Renal cortical epithelial cell (primary cell): Measurements from ENCODE around the gene NECTIN1. TPM values are rescaled to one million over a fixed set of nuclear protein-coding genes. Genes with fewer than 3 reads are reported as not detected.

Experiments used
- DNase-seq: peaks from one replicate; pipeline ENCODE4 v3.0.0-alpha.2; 2011; ENCODE audit warnings: low read depth
- total RNA-seq: library from RNA; depleted of rRNA; stranded (reverse); fragments of >200 nt; gene quantifications from 2 replicates; pipeline ENCODE4 v1.2.3, GENCODE V29; 2014

Gene NECTIN1
- total RNA-seq, 1 donor from 2014 or later = 4.7 TPM

DNA sequence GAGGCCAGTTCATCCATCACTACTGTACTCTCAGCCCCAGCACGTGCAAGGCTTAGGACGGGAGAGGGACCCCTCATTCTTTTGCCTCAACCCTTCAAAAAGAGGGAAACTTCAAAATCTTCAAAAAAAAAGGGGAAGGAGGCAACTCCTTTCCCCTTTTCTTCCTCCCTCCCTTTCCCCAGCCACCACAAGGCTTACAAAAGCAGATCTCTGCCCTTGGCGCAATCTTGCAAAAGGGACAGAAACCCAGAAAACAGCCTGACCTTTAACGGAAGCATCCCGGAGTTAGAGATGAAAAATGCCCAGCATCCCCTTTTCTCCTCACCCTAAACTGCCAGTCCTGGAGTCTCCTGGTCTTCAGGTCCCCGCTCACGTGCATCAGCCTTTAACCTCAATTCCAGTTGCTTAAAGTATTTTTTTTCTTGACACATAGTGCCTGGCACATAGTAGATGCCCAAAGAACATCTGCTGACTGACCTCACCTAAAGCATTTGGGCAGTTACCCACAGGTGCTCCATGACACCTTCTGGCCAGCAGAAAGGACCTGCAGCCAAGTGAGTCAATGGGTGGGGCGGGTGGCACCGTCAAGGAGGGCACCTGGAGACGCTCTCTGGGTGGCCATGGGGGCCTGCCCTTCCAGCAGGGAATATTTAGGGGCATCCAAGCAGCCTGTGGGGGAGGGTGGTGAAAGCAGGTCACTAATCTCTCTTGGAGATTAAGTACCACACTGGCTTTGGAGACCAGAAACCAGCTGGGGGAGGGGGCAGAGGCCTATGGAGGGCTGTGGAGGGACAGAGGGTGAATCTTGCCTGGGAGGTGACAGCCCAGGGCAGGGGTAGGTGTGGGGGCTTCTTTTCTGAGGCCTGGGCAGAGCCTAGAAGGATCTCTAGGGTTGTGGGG, 16.3 kb downstream of the NECTIN1 start:
- DNase-seq = no peak

DNA sequence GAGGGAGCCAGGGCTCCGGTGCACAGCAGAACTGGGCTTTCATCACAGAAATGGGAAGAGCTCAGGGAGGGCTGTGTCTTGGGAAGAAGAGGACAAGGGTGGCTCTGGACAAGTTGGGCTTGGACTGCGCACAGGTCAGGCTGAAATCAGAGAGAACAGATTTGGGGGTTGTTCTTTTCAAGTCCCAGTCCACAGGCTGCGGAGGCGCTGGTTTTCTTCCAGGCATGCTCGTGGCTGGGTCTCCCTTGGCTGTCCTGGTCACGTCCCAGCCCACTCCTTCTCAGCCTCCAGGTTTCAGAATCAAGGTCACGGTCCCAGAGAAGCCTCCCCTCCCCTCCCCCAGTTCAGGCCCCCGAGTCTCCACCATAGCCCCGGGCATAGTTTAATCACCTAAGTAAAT, 17.0 kb downstream of the NECTIN1 start:
- DNase-seq = no peak

DNA sequence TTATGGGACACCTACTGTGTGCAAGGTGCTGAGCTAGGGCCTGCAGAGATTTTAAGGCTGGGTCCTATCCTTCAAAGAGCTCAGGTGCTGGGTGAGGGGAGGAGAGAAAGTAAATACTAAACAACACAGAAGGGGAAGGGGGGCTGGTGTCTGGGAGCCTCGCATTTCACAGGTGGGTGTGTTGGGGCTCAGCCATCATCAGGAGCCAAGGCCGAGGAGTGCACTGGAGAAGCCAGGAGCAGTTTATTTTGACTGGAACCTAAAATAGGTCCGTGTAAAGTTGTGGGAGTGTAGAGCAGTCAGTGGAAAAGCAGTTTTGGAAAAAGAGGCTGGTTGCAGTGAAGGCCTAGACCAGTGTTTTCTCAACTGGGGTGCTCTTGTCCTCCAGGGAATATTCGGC, 17.5 kb downstream of the NECTIN1 start:
- no peak for DNase-seq

DNA sequence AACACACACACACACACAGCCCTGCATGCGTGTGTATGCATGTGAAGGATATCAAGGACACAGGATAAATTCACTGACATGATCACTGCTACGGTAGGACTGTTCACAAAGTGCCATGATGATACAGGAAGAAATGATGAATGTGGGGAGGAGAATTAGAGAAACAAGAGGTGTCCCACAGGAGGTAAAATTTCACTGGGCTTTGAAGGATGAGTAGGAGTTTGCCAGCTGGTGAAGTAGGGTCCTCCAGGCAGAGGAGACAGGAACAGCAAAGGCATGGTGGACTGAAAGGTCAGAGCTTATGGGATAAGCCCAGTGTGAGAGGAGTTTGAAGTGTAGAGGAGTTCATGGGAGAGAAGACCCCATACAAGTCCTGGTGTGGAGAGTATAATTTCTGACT, 18.6 kb downstream of the NECTIN1 start:
- no peak for DNase-seq

DNA sequence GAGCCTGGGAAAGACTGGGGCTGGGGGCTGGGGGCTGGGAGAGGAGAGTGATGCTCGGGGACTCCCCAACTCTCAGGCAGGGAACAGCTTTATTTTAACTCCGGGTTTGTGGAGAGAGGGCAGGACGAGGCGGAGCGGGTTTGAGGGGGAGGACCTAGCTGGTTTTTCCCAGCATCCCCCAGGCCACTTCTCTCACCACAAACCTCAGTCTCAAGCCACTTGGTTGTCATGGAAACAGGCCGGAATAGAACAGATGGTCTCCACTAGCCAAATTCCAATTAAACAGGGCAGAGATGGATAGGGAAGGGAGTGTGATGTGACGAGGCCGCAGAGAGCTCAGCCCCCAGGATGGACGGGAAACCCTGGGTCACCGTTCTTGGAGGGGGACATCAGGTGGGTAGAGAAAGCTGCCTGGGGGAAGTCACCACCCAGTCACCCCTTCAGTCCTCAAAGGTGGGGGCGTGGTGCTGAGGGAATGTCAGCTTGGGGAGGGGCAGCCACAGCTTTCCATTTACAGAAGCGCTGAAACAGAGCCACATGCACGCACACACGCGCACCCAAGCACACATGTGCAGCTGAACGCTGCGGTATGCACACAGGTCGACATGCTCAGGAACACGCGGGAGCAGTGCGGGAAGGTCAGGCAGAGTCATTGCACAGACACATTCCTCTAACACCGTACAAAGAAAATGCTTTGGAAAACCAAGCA, 19.2 kb downstream of the NECTIN1 start:
- DNase-seq = peak; percentile 11

DNA sequence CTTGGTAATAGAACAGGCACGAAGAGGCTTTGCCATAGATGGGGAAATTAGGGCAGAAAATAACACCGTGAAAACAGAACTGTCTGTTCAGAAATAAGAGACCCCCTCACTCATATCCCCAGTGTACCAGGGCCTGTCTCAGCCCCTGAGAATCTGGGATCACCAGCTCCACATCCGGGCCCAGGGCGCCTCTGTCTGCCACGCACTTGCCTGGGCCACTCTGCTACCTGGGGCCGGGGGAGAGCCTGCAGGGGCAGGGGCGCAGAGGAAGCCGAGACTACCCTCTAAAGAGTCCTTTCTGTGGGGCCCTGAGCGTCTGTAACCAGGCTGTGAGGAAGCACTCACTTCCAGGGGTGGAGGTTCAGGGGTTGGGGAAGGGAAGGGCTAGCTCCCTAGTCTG, 19.8 kb downstream of the NECTIN1 start:
- no peak for DNase-seq

DNA sequence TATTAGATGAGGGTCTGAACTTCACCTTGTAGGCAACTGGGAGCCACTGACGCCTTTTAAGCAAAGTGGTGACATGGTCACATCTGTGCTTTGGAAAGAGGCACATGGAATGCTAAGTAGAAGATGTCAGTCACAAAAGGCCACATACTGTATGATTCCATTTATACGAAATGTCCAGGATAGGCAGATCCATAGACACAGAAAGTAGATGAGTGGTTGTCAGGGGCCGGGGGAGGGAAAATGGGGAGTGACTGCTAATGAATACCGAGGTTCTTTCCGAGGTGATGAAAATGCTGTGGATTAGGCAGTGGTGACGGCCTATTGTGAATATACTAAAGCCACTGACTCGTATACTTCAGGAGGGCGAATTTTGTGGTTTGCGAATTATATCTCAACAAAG, 20.6 kb downstream of the NECTIN1 start:
- no peak for DNase-seq

DNA sequence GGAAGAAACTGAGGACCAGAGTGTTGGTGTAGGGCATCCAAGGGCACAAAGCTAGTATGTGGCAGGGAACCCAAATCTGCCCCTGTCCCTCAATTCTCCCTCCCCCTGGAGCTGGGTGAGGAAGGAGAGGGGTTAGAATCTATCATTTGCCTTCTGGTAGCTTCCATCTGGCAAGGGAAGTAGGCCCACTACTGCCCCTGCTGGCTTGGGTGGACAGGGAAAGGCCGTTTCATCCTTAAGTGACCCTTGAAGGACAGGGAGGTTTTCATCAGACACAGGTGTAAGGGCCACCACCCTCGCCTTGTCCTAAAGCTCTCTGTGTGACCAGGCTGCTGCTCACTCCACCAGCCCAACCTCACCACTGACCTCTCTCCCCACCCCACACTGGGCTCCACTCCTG, 22.1 kb downstream of the NECTIN1 start:
- DNase-seq = no peak

DNA sequence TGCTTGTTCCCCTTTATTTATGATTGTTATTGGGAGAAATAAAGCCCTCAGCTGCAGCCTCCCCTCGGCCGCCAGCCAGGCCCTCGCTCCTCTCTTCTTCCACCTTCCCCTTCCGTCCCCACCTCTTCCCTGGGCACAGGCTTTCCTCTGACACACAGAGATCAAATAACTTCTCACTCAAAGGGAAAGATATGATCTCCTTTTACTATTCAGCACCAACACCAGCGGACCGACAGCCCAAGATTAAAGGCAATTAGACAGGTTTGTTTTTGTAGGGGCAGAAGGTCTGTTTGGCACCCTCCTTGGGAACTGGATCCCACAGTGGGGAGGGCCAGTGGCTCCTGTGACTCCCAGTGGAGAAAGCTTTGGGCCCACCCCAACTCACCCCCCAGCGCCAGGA, 23.0 kb downstream of the NECTIN1 start:
- DNase-seq = no peak

DNA sequence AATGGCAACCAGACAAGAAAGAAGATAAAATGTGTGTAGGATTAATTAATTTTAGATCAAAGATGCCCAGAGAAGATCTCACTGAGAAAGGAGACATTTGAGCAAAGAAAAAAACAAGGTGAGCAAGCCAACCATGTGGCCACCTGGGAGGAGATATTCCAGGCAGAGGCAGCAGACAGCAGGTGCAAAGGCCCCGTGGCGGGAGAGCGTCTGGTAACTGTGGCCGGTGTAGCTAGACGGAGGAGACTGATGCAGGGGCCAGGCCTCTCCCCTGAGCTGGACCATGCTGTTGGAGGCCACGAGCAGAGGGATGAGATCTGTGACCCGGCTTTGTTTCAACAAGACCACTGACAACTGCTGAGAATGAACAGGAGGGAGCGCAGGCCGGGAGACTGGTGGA, 23.6 kb downstream of the NECTIN1 start:
- DNase-seq = no peak

DNA sequence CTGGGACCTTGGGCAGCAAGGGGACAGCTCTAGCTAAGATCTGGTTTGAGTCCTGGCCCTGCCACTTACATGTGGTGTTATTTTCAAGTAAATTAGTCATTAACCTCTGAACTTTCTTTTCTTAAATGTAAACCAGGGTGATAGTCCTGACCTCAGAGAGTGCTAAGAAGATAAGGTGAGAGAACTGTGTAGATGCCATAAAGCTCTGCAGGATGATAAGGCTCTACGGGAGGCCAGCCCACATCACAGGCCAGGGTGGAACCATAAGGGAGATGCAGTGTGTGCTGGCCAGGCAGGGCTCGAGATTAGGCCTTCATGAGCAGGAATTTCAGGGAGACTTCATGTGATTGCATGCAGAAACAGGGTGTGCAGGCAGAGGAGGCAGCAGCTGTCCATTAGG, 24.2 kb downstream of the NECTIN1 start:
- DNase-seq = no peak

DNA sequence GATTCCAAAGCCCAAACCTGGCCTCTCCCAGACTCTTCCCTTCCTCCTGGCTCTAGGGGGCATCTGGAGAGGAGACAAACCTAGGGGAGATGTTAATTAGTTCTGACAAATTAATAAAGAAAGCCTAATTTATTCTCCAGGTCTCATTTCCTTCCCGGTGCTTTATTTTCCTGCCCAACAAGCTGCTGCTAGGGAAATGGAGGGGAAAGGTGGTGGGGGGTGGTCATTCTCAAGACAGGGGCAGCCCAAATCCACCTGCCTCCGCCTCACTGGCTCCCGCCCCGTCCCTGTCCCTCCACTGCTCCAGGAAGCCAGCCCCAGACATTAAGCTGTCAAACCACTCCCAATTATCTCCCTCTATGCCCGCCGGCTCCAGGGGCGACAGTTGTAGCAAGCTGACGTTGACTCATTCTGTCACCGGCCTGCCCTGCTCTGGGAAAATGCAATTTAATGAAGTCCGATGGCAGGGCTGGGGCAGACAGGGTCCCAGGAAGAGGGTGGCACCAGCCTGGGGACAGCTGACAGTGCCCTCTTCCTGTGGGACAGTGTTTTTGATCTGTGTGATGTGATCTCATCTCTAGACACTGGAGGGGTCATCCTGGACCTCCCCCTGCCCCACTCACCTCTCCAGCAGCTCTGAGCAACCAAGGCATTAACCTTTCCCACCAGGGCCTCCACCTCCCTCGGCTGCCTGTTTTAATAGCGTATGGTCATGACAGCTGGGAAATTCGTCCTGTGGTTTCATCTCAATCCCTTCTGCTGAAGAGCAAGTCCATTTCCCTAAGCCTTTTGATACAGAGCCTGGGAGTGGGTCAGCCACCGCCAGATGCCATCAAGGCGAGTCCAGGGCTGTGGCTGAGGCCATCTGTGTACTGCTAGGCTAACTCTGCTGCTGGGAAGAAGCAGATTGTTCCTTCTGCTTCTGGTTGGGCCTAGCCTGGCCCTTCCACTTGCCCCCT, 27.1 kb downstream of the NECTIN1 start:
- no peak for DNase-seq

DNA sequence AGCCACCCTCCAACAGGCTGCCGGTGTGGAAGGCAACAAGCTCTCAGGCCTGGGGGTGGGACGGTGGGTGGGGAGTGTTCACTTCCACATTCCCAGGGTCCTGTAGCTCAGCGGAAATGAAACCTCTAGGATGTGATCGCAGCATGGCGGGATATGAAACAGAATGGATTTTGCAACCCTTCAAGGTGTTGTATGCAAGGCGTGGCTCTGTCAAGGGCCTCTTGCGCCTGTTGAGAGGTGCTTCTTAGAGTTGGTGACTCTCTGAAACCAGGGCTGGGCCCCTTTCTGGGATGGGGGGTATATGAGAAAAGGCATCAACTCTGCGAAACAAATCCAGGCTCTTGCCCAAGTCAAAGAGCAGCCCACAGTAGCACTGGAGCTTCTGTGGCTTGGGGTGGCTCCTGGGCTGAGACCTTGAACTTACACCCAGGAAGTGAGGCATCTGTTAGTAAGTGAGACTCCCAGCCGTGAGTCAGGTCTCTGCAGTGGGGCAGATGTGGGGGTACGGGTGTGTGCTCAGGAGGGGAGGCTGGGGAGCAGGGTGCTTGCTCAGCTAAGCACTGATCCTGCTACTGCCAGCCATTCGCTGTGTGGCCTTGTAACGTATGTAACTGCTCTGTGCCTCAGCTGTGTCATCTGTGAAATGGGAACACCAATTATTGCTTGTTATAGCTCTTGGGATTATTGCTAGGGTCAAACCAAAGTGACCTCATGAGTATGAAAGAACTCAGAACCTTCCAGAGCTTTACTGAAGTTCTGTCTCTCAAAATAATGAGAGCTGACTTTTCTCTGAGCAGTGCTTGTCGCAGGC, 28.3 kb downstream of the NECTIN1 start:
- no peak for DNase-seq

DNA sequence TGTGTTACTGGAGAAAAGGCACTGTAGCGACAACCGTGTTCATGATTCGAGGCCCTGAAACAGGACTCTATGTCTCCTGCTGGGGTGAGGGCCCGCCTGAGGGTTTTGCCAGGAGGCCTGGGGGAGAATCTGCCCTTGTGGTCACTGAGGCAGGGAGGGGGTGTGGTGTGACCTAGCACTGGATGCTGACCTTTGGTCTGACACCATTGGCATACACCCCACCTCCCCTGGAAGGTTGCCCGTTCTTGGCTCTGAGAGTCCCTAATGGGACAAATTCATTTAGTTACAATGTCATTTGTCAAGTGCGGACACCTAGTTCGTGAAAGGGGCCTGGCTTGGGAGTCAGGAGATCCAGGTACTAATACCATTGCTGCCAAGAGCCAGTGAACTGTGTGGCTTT, 29.0 kb downstream of the NECTIN1 start:
- no peak for DNase-seq

DNA sequence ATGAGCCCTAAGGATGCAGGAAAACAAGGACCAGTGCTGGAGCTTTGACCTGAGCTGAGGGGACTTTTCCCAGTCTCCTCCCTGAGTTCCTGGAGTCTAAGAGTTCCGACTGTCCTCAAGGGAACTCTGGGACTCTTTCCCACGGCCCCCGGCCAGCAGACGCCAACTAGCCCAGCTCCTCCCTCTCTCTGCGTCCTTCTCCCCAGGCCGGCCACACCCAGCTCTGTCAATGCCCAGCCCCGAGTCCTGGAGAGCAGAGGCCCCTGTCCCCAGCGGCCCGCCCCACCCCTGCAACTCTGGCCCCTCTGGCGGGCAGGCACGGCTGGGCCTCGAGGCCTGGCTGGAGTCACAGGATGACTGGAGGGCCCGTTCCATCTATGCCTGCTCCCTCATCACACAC, 29.8 kb downstream of the NECTIN1 start:
- DNase-seq = no peak

DNA sequence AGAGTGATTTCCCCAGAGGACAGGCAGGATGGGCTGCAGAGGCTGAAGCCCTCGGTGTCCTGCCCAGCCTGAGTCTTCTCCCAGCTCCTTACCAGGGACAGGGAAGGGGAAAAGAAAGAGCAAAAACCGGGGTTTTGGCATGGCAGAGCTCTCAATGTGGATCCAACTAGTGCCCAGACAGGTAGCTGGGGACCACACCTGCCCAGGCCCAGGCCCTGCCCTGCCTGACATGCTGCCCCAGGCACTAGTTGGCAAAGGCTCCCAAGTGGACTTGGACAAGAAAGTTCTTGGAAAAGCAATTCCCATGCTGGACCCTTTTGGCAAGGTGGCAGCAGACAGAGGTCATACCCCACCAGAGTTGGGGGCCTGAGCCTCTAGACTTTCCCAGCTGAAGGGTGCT, 31.1 kb downstream of the NECTIN1 start:
- no peak for DNase-seq

DNA sequence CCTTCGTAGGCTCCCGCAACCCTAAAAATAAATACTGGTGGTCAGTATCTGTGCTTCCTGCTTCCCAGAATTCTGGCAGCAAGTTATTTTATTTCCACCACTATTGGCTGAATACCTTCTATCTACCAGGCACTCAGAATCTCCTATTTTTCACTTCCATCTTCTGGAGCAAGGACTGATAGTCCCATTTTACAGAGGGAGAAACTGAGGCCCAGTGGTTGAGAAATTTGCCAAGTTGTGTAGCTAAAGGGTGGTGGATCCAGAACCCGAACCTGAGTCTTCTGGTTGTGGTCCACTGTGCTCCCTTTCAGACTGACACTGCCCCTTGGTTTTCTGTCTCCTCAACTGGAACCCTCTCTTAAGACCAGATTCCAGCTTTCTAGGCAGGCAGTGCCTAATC, 31.6 kb downstream of the NECTIN1 start:
- DNase-seq = no peak

DNA sequence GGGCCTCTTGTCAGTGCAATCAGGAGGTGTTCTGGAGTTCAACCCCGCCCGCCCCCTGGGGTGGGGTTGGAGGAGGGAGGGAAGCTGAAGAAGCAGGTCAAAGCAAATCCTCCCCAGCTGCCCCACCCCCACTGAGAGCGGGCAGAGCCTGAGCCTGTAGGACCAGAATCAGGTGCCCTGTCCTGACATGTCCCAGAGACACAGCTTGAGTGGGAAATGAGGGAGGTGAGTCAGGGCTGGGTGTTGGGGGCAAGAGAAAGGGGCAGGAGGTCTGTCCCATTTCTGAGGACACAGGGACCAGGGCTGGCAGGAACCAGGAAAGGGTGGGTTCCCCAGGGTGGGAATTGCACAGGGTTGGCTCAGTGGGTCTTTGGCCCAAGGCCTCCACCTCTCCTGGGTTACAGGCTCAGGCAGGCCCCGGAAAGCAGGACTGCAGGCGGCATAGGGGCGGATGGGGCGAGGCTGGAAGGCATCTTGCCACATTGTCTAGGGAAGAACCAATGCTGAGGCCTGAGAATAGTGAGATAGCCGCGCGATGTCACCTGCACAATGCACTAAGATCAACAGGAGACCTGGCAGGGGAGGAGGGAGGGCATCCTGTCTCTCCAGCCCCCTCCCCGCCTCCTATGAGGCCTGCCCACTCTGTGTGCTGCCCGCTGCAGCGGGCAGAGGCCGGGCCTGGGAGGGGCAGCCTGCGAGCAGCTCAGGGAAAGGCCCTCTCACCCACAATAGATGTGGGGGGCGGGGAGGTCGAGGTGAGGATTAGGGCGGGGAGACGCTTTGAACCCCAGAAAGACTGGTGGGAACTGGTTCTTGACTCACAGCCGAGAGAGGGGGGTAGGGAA, 32.4 kb downstream of the NECTIN1 start:
- DNase-seq = no peak

DNA sequence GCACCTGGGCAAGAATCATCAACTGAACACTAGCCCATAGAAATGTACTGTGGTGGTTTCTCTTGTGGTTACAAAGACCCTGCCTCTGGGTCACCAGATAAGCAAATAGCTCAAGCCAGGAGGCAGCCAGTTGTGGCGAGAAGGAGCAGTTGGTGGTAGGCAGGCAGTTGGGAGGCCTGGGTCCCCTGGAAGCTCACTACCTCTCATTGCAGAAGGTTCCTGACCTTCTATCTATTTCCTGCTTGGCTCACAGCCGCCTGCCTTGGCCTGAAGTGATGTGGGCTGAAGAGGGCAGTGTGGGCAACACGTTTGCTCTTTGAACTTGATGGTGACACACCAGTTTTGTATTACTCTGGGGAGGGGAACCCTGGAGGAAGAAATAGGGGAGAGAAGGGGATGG, 34.7 kb downstream of the NECTIN1 start:
- peak; percentile 35 for DNase-seq

DNA sequence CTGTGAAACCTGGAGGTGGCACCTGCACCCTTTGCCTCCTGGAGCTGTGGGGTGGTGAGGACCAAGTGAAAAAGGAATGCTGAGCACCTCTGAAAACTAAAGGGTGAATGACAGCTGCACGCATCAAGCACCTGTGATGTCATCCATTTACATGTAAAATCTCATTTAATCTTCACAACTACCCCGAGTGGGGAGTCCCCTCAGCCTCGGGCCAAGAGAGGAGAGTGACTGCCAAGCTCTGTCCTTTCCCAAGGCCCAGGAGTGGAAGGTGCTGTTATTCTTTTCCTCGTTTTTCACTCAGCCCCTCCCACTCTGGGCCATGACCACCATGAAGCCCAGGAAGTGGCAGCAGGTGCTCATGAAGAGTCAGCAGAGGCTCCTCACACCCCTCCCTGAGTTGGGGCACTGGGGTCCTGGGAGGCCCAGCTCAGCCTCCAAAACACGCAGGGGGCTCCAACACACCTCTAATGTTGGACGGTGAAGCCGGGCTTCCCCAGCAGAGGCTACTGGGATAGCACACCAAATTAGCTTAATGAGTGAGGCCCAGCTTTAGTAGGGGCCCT, 35.7 kb downstream of the NECTIN1 start:
- DNase-seq = no peak
